Activated CD4-positive, alpha-beta T cell treated with anti-CD3 and anti-CD28 coated beads, Interleukin-2, amount 50 U/mL, for 16 hours (primary cell): Measurements from ENCODE around the gene SYNE4.

Source experiments
- DNase-seq: peaks from one replicate; pipeline ENCODE4 v3.0.0-alpha.2; 2020

Gene SYNE4

DNA sequence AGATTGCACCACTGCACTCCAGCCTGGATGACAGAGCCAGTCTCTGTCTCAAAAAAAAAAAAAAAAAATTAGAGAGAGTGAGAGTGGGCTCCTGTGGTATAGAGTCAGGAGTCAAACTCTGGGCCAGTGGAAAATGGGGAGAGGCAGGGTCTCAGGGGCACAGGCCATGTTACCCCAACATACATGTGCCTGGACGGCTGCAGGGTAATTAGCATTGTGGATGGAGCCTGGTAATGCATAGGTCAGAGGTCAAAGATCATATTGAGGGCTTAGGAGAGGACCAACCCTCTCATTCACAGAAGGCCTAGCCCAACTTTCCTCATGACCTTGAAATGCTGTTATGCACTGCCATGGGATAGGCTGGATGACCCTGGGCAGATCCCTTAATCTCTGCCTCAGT is 16.9 kb upstream of the SYNE4 start:
- no peak for DNase-seq

DNA sequence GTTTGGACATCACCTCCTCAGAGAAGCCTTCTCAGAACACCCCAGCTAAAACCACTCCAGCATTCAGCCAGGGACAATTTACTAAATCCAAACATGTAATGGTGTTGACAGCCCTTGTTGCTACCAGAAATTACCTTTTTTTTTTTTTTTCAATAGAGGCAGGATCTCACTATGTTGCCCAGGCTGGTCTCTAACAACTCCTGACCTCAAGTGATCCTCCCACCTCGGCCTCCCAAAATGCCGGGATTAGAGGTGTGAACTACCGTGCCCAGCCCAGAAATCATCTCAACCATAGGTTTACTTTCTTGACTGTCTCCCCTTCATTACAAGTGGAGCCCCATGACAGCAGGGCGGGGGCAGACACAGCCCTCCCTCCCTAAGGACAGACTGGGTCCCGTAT is 14.8 kb upstream of the SYNE4 start:
- DNase-seq: no peak

DNA sequence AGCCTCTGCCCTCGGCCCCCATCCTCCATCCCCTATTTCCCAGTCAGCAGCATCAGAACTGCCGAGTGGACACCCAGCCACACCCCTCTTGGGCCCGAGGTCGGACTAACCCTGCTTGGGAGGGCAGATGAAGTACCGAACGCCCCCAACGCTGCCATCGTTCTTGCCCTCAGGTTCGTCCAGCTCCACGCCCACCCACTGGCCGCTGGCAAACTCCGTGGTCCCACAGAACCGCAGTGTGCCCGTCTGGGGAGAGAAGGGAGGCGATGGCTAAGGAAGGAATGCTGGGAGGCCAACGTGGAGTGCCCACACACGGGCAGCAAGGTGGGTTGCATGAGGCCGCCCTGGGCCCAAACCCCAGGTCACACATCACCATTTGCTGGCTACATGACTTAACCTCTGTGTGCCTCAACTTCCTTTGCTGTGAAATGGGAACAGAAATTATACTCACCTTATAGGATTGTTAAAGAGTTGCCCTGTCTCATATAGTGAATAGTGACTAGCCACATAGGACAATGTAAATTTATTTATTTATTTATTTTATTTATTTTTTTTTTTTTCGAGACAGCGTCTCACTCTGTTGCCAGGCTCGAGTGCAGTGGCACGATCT is 10.6 kb upstream of the SYNE4 start:
- DNase-seq: no peak

DNA sequence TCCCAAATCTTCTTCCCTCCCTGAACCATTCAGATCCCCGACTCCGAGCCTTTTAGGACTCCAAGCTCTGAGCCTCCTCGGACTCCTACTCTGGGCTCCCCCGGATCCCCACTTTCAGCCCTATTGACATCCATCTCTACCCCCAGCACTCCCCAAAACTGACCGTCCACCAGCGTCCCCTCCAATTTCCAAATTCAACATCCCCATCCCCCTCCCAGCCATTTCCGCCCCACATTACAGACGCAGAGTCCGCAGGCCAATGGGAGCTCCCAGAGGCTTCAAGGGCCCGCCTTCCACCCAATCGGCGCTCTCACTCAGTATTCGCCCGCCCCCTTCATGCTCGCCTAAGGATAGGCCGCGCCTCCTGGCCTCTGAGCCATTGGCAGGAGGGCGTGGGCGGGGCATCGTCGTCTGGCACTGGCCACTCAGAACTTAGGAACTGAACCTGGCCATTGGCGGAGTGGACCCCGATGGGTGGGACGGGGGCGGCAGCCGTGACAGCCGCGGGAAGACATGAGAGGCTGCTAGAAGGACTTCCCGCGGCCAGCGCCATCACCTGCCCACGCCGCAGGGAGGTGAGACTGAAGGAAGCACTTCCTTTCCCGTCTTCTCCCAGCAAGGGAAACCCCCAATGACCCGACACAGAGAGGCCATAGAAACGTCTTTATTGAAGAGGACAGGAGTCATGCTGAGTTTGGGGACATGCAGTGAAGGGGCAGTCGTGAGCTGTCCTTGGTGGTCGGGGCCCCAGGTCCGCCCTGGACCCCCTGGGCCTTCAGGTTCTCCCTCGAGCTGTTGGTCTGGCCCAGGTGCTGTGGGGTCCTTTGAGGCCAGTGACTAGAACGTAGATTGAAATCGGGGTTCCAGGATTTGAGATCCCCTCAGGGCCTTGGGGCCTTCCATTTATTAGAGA is 5.7 kb upstream of the SYNE4 start, which contains the start of gene ALKBH6:
TSS of gene ALKBH6 (minus strand) at position 202 of the 913 bp plus-strand sequence. CDS start 816 bp downstream, outside the sequence.
- peak; percentile 100 for DNase-seq

DNA sequence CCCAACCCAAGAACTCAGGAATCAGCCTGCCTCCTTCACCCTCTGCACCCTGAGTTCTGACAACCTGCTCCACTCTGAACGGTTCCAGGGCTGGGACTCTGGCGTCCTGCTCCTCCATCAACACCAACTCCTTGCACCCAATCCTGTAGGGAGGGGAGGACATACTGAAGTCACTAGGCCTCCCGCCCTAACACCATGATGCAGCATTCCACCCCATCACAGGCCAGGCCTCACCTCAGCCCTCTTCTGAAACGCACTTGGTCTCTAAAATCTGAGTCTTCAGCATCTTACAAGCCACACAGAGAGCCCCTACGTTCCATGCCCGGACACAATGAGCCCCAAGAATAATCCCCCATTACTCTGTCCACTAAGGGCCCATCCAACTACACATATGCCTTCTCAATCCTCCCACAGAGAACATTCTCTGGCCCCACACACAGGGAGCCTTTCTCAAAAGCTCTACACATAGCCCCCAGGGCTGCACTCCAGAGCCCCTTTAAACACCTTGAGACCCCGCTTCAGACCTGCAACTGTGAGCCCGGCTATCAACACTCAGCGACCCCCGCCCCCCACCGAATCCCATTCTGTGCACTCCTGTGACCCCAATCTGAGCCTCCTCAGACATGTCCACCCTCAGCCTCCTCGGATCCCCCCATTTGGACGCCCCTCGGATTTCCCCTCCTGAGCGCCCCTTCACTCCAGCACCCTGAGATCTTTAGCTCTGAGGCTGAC is 4.8 kb upstream of the SYNE4 start:
- DNase-seq: no peak

DNA sequence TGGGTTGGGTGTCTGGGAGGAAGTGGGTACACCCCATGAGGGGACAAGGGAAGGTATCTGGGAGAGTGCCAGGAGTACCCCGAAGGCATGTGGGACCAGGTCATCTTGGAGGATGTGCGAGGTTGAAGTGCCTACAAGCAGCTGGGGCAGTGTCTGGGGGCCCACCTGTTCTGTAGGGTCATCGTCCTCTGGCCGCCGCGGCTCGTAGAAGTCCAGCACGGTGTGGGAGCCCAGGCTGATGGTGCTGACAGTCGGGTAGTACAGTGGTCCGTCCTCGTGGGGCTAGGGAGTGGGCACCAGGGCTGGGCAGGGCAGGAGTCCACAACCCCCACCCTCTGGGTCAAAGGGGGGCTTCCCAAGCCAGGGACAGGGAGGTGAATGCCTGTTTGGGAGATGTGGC is 1.8 kb upstream of the SYNE4 start:
- DNase-seq: no peak

DNA sequence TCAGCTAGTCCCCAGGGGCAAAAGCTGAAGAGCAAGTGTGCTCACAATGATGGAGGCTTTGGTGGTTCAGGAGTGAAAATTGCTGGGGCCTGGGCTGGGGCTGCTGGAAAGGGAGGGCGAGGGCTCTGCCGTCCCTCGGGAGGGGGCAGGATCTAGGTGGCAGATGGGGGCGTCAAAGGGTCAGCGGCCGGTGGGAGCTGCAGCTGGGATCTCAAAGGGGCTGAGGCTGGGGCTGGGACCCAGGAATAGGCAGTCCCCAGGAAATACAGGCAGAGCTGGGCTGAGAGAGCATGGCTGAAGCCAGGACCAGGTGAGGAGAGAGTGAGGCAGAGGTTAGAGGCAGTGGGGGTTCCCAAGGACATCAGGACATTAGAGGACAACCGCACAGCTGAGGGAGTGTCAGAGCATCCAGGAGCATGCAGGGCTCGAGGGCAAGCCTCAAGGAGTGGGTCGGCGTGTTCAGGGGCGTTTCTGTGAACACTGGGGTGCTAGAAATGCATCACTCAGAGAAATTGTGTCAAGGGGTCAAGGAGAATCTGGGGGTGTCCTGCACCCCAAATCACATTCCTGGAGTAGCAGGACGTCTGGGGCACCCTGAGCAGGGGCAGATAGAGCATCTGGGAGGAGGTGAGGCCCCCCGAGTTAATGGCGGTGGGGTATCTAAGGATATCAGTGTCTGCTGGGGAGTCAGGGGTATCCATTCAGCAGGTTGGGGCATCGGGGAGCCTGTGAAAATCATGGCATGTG is 1.2 kb upstream of the SYNE4 start:
- DNase-seq: no peak

DNA sequence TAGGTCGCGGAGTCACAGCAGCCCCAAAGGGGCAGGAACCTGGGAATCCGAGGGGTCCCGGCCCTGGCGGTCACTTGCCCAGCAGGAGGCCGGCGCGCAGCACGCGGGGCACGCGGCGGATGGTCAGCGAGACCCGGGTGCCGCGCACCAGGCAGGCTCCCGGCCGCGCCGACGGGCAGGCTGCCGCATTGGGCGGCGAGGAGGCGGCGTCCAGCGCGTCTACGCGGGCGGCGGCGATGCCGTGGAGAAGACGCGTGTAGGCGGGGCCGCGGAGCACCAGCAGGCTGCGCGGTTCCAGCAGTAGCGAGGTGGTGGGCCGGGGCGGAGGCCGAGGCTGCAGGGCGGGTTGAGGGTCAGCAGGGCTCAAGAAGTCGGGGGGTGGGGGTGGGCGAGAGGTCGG is 607 bp upstream of the SYNE4 start:
- peak; percentile 63 for DNase-seq

DNA sequence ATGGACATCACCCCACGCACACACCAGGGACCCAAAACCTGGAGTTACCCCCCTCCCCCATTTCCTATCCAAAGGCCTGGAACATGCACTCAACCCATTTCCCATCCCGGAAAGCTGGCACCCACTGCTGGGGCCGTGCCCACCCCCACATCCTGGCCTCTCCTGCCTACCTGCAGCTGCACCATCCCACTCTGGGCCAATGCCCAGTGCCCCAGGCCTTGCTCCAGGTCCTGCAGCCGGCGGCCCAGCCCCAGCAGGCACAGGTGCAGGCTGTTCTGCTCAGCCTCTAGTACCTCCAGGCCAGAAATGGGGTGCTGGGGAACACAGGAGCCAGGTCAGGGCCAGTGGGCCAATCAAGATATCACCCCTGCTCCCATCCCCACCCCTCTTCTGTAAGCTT is 1.7 kb downstream of the SYNE4 start:
- DNase-seq: no peak

DNA sequence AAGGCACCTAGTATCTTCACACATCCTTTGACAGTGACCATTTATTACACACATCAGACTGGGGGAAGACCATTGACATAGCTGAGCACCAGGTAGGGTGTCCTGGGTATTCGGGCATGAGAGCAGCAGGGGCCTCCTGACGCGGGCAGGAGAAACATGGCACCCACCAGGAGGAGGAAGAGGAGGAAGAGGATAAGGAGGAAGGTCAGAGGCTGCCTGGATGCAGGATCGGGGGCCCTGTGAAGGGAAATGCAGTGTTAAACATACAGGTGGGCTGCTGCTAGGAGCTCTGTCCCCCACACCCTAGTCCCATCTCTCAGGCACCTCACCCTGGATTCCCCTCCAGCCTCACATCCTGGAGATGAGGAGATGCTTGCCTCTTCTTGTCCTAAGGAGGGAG is 5.3 kb downstream of the SYNE4 start:
- DNase-seq: no peak

DNA sequence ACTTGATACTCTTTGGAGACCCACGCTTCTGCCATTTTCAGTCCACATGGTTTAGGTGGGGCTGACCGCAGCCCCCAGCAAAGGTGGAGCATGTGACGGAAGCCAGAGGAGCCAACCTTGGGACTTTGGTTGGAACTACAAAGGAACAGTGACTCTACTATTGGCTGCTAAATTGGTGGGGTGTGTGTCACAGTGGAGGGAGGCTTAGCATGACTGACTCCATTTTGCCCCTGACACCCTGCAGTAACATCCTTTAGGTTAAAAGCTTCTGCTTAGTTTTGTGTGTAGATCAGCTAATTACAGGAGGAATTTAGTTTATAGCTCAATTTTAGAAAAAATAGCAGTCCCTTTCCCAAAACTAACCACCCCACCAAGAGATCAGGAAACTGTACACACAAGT is 7.0 kb downstream of the SYNE4 start:
- no peak for DNase-seq

DNA sequence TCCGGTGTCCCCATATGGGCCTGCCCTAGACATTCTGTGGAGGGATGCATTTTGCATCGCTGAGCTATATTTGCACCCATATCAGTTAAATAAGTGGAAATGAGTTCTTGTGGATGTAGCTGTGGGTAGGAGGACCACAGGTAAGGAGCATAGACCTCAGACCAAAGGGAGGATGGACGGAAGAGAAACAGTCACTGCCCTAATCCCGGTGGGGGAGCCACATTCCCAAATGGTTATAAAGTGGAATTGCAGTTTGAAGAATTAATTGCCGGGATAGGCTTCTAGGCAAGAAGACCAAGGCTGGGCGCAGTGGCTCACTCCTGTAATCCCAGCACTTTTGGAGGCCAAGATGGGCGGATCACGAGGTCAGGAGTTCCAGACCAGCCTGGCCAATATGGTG is 11.8 kb downstream of the SYNE4 start:
- DNase-seq: no peak

DNA sequence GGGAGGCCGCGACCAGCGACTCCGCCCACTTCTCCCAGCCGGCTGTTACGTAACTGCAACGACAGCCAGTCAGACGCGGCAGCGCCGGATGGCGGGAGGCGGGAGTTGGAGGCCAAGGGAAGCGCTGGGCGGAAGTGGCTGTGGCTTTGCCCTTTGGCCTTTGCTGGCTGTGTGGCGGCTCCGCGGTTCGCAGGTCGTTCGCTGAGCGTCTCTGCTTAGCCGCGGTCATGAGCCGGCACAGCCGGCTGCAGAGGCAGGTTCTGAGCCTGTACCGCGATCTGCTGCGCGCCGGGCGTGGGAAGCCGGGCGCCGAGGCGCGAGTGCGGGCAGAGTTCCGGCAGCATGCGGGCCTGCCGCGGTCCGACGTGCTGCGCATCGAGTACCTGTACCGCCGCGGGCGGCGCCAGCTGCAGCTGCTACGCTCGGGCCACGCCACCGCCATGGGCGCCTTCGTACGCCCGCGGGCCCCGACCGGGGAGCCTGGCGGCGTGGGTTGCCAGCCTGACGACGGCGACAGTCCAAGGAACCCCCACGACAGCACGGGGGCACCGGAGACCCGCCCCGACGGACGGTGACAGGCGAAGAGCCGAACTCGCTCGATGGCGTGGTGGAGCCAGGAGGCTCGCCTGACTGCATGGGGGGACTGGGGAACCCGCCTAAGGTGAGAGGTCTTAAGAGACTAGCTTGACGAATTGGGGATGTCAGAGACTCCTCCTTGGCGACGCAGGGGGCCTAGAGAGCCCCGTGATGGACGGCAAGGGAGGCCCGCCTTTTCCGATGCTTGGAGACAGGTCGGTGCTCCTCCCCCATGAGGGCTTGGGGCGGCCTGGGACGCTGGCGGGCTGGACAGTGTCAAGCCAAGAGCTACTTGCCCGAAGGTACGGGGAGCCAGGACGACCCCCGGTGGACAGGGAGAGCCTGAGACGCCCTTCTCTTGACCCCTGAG is 13.3 kb downstream of the SYNE4 start, which contains the start of gene SDHAF1:
TSS of gene SDHAF1 (plus strand) at position 141 of the 946 bp plus-strand sequence. CDS start at position 228, 87 bp downstream.
- DNase-seq: peak; percentile 97

DNA sequence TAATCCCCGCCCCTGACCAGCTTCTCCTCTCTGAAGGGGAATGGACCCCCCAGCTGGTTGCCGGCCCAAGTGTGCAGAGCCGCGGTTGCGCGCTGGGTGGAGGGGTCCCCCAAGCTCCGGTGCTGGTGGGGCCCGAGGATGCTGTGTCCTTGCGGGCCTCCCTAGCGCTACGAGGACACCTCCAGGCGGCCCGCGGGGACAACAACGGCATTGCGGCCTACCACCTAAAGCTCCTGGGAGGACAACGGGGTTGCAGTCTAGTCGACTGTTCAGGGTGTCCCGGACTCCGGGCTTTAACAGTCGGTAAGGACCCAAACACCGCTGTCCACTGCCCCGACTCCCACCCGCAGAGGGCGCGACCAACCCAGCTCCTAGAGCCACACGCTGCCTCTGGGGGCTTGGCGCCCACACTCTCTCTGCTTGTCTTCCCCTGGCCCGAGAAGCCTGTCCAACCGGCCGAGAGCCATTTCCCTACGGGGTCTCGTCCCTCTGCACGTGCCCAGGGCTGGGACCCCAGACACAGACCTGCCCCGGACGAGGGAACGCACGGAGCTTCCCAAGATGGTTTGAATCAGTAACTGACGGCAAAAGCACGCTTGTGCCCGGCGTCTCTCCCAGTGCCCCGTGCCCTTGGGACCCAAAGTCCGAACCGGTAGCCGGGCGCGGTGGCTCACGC is 14.6 kb downstream of the SYNE4 start:
- DNase-seq: no peak

DNA sequence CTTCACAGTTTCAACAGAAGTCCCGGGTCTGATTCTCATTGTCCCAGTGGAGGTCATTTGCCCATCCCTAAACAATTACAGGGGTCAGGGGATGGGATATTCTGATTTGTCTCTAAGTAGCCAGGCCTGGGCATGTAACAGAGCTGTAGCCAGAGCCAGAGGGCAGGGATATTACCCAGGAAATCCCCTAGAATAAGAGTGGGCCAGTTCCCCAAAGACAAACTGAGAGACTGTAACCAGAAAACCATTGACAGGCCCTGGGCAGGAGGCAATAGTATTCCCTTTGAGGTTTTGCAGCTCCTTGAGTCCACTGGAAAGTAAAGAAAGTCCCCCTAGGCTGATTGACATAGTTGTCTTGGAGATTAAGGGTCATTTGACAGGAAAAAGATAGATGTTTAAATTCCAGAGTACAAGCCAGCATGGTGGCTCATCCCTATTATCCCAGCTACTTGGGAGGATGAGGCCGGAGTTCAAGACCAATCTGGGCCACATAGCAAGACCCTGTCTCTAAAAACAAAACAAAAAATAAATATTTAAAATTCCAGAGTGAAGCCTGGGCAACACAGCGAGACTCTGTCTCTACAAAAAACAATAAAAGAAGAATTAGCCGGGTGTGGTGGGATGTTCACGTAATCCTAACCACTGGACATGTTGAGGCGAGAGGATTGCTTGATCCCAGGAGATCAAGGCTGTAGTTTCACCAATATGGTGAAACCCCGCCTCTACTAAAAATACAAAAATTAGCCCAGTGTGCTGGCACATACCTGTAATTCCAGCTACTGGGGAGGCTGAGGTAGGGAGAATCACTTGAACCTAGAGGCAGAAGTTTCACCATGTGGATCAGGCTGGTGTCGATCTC is 15.5 kb downstream of the SYNE4 start:
- no peak for DNase-seq

DNA sequence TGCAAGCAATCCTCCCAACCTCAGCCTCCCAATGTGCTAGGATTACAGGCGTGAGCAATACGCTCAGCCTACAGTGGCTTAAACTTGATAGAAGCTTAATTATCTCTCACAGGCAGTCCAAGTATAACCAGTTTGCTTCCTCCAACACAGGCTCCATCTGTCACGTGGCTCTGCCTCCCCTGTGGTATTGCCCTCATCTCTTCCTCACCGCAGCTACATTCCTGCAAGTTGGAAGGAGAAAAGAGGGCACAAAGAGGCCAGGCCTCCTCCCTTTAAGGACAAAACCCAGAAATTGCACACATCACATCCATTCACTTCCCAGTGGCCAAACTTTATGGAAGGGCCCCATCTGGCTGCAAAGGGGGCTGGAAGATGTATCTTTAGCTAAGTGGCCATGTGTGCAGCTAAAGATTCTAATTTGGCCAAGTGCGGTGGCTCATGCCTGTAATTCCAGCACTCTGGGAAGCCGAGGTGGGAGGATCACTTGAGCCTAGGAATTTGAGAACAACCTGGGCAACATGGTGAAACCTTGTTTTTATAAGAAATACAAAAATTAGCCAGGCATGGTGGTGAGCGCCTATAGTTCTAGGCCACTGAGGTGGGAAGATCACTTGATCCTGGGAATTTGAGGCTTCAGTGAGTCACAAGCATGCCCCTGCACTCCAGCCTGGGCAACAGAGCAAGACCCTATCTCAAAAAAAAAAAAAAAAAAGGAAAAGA is 16.7 kb downstream of the SYNE4 start:
- DNase-seq: no peak

DNA sequence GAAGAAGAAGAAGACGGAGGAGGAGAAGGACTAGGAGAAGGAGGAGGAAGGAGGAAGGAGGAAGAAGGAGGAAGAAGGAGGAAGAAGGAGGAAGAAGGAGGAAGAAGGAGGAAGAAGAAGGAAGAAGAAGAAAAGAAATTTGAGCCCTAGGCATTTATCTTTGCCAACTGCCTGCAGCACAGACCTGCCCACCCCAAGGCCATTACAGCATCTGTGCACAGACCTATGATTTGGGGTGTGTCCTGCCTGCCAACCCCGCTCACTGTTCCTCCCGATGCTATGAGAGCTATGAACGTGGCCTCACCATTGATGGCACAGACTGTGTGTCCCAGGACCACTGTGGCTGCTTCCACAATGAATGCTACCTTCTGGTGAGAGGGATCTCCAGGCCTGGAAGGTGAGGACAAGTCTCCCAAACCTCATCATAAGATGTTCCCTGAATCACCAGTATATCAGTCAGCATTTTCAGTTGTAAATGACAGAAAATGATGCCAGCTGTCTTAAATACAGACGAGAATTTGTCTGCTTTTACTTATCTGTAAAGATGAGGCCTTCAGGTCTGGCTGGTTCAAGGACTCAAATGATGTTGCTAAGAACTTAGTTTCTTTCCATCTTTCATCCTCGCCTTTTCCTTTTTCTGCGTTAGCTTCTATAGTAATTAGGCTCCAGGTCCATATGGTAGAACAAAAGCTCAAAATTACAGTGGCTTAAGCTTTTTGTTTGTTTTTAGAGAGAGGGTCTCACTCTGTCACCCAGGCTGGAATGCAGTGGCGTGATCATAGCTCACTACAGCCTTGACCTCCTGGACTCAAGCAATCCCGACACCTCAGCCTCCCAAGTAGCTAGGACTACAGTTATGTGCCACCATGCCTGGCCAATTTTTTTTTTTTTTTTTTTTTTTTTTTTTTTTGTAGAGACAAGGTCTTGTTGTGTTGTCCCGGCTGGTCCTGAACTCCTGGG is 17.6 kb downstream of the SYNE4 start:
- DNase-seq: no peak

DNA sequence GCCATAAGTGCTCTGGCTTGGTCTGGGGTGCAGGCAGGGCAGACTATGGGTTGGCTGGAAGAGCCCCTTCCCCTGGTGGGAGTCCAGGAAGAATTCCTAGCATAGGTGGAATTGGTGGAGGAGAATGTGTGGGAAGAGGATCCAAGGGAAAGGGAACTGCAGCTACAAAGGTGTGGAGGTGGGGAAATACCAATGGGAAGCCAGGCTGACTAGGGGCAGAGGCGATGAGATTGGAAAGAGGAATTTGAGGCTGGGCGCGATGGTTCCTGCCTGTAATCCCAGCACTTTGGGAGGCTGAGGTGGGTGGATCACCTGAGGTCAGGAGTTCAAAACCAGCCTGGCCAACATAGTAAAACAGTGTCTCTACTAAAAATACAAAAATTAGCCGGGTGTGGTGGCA is 18.5 kb downstream of the SYNE4 start:
- DNase-seq: no peak
